Smooth muscle cell (in vitro differentiated cells): ENCODE data around the gene RAI14. TPM values are rescaled to one million over a fixed set of nuclear protein-coding genes. Genes with fewer than 3 reads are reported as not detected.
A peak's percentile ranks its signal among the peaks of the same experiment; 100 is the strongest.

Experiments
- DNase-seq: peaks from one replicate; lab custom pipeline; 2025; ENCODE audit not compliant: unreplicated experiment; lab: John Stamatoyannopoulos, UW
- H2AFZ ChIP-seq: fragments of 200-600 bp; sonication (generic); 2 replicates; pipeline ENCODE4 v1.6.0; 2016; ENCODE audit warnings: antibody characterized with exemption, low read depth, mild to moderate bottlenecking
- H3F3A ChIP-seq: fragments of 200-600 bp; sonication (generic); 2 replicates; pipeline ENCODE4 v1.6.0; 2017; ENCODE audit warnings: antibody characterized with exemption, low read depth
- H3K27ac ChIP-seq: fragments of 200-600 bp; sonication (generic); 2 replicates; pipeline ENCODE4 v1.5.1; 2016; ENCODE audit warnings: low read depth, mild to moderate bottlenecking
- H3K27me3 ChIP-seq: fragments of 200-600 bp; sonication (generic); 2 replicates; pipeline ENCODE4 v1.6.1; 2016; ENCODE audit warnings: low read depth, mild to moderate bottlenecking
- H3K36me3 ChIP-seq: fragments of 200-600 bp; sonication (generic); 2 replicates; pipeline ENCODE4 v1.5.1; 2016; ENCODE audit warnings: low read depth
- H3K4me1 ChIP-seq: fragments of 200-600 bp; sonication (generic); 2 replicates; pipeline ENCODE4 v1.5.1; 2016; ENCODE audit warnings: low read depth
- H3K4me2 ChIP-seq: fragments of 200-600 bp; sonication (generic); 2 replicates; pipeline ENCODE4 v1.6.0; 2016; ENCODE audit warnings: mild to moderate bottlenecking
- H3K4me3 ChIP-seq: fragments of 200-600 bp; sonication (generic); 2 replicates; pipeline ENCODE4 v1.5.1; 2016; ENCODE audit warnings: mild to moderate bottlenecking
- H3K79me2 ChIP-seq: fragments of 200-600 bp; sonication (generic); 2 replicates; pipeline ENCODE4 v1.6.0; 2016; ENCODE audit warnings: low read depth, mild to moderate bottlenecking
- H3K9ac ChIP-seq: fragments of 200-600 bp; sonication (generic); 2 replicates; pipeline ENCODE4 v1.6.0; 2016; ENCODE audit warnings: low read depth
- H3K9me3 ChIP-seq: fragments of 200-600 bp; sonication (generic); replicated peaks from 2 replicates; pipeline ENCODE4 v1.5.1; 2016; ENCODE audit warnings: low read depth
- H4K20me1 ChIP-seq: fragments of 200-600 bp; sonication (generic); 2 replicates; pipeline ENCODE4 v1.6.0; 2016; ENCODE audit warnings: low read depth
- CTCF ChIP-seq: fragments of 200-600 bp; sonication (generic); IDR thresholded peaks from 2 replicates; pipeline ENCODE4 v1.5.1; 2017; ENCODE audit warnings: borderline replicate concordance, mild to moderate bottlenecking, antibody characterized with exemption; ENCODE audit not compliant: insufficient read depth, poor library complexity, severe bottlenecking
- WGBS: methylation state at CpG from one replicate; pipeline ENCODE4 v1.1.7; 2016; ENCODE audit warnings: low lambda C conversion rate; 5-methylcytosine and 5-hydroxymethylcytosine counted together
- polyA plus RNA-seq: library from polyadenylated mRNA; unstranded; fragments of >200 nt; fragmentation: Nextera tagmentation; extraction: Ambion mirVana; gene quantifications from 2 replicates; pipeline ENCODE4 v1.2.1, GENCODE V29; 2016
- total RNA-seq: library from RNA; depleted of rRNA; stranded (reverse); fragments of >200 nt; gene quantifications from 2 replicates; pipeline ENCODE4 v1.2.3, GENCODE V29; 2014

RAI14 gene
- total and polyA plus RNA-seq, 2 experiments from 2014 or later, result 111 to 209 TPM

GRCh38 chr5:34838785-34839714 is 182.9 kb downstream of the RAI14 start, which contains the start of gene TTC23L:
TTC23L (plus strand) TSS chr5:34839164; CDS start chr5:34840672, 1,508 bp downstream.
- Histone ChIP-seq H3K4me1 (no peaks in the 10 kb centered on the region), H4K20me1 (no peaks in the 10 kb centered on the region), H3K27me3 (no peaks in the 10 kb centered on the region), H3K4me3 (peak within 1 kb of the TSS; percentile 78), H3F3A (peaks cover 29% of the 10 kb centered on the region), H2AFZ (peak within 1 kb of the TSS; percentile 27), H3K36me3 (no peaks in the 10 kb centered on the region), H3K79me2 (no peaks in the 10 kb centered on the region), H3K9ac (peak within 1 kb of the TSS; percentile 82), H3K9me3 (no peaks in the 10 kb centered on the region), H3K27ac (peak within 1 kb of the TSS; percentile 69), H3K4me2 (peak within 1 kb of the TSS; percentile 81)
- no peak for TF ChIP-seq CTCF
- 3% methylated on average over 72 of the region's 73 CpGs for WGBS
- peak; percentile 72 for DNase-seq

- WGBS, result 93% methylated on average over 2 of the region's 2 CpGs
- no peaks in the 10 kb centered on the region for H3K9me3 ChIP-seq
- H3K36me3 ChIP-seq, result no peaks in the 10 kb centered on the region
- no peak overlapping the region for H2AFZ ChIP-seq
- TF ChIP-seq CTCF, result no peak
- no peak overlapping the region for H3K4me3 ChIP-seq
- H3F3A ChIP-seq, result peaks cover 10% of the 10 kb centered on the region
- H3K79me2 ChIP-seq, result no peaks in the 10 kb centered on the region
- no peak overlapping the region for H3K27ac ChIP-seq
- no peaks in the 10 kb centered on the region for H4K20me1 ChIP-seq
- H3K4me2 ChIP-seq, result no peak overlapping the region
- H3K27me3 ChIP-seq, result no peaks in the 10 kb centered on the region
- no peak for DNase-seq
- no peak overlapping the region for H3K9ac ChIP-seq
- H3K4me1 ChIP-seq, result no peaks in the 10 kb centered on the region
These were observed 185.7 kb downstream of the RAI14 start for GRCh38 chr5:34841816-34842215.

GRCh38 chr5:34842554-34842953 is 186.4 kb downstream of the RAI14 start:
- Histone ChIP-seq H3K27ac (no peak overlapping the region), H4K20me1 (no peaks in the 10 kb centered on the region), H3K4me3 (no peak overlapping the region), H2AFZ (no peak overlapping the region), H3K9me3 (no peaks in the 10 kb centered on the region), H3K4me2 (no peak overlapping the region), H3K79me2 (no peaks in the 10 kb centered on the region), H3K27me3 (no peaks in the 10 kb centered on the region), H3F3A (peaks cover 6% of the 10 kb centered on the region), H3K4me1 (no peaks in the 10 kb centered on the region), H3K36me3 (no peaks in the 10 kb centered on the region), H3K9ac (no peak overlapping the region)
- 67% methylated on average over 7 of the region's 7 CpGs for WGBS
- no peak for DNase-seq
- no peak for TF ChIP-seq CTCF
